Measurements from ENCODE around the gene PGGT1B.

- TF ChIP-seq, protein P1, sequence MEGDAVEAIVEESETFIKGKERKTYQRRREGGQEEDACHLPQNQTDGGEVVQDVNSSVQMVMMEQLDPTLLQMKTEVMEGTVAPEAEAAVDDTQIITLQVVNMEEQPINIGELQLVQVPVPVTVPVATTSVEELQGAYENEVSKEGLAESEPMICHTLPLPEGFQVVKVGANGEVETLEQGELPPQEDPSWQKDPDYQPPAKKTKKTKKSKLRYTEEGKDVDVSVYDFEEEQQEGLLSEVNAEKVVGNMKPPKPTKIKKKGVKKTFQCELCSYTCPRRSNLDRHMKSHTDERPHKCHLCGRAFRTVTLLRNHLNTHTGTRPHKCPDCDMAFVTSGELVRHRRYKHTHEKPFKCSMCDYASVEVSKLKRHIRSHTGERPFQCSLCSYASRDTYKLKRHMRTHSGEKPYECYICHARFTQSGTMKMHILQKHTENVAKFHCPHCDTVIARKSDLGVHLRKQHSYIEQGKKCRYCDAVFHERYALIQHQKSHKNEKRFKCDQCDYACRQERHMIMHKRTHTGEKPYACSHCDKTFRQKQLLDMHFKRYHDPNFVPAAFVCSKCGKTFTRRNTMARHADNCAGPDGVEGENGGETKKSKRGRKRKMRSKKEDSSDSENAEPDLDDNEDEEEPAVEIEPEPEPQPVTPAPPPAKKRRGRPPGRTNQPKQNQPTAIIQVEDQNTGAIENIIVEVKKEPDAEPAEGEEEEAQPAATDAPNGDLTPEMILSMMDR (IDR thresholded peaks at IDR 0.05), result no peak
- TF ChIP-seq POLR2A (IDR thresholded peaks at IDR 0.05) (no peak), EP300 (IDR thresholded peaks at IDR 0.05) (no peak)
Measured at GRCh38 chr5:115295777-115296123, 33.1 kb upstream of the PGGT1B start.
